Breast epithelium (tissue), 4 donors: ENCODE data around the gene SMAP1. TPM values are rescaled to one million over a fixed set of nuclear protein-coding genes. Genes with fewer than 3 reads are reported as not detected.

Experiments
- DNase-seq, 2 donors: peaks; one replicate each; pipeline ENCODE4 v3.0.0-alpha.2; 2019; ENCODE audit warnings: low spot score in 2 of 2
- H3K27ac ChIP-seq, 2 donors: fragments of 200-600 bp; sonication (generic) in 1 of 2; one replicate each; pipeline ENCODE4 v1.5.1; 2016 to 2019; ENCODE audit warnings: mild to moderate bottlenecking in 1 of 2
- H3K27me3 ChIP-seq, 2 donors: fragments of 200-600 bp; sonication (generic) in 1 of 2; one replicate each; pipeline versions ENCODE4 v1.5.1 to v1.6.0; 2017 to 2019; ENCODE audit warnings: control low read depth in 1 of 2, mild to moderate bottlenecking in 1 of 2
- H3K36me3 ChIP-seq: fragments of 200-600 bp; one replicate; pipeline ENCODE4 v1.5.1; 2019
- H3K4me1 ChIP-seq, 2 donors: fragments of 200-600 bp; sonication (generic); one replicate each; pipeline ENCODE4 v1.5.1; 2016 to 2019; ENCODE audit warnings: control low read depth in 1 of 2
- H3K4me3 ChIP-seq, 3 donors: fragments of 200-600 bp; sonication (generic); 1 replicate in 2 of 3; 2 replicates in 1 of 3; pipeline ENCODE4 v1.5.1; 2016 to 2019; ENCODE audit warnings: mild to moderate bottlenecking in 3 of 3, moderate library complexity in 2 of 3
- H3K9me3 ChIP-seq, 2 donors: fragments of 200-600 bp; sonication (generic) in 1 of 2; one replicate each; pipeline ENCODE4 v1.5.1; 2016 to 2019; ENCODE audit warnings: control low read depth in 1 of 2
- CTCF ChIP-seq, 3 donors: fragments of 450-650 bp; IDR thresholded peaks; one replicate each; pipeline ENCODE4 v1.5.1; 2016 to 2017; ENCODE audit warnings: antibody characterized with exemption in 3 of 3, mild to moderate bottlenecking in 3 of 3, moderate library complexity in 3 of 3
- POLR2A ChIP-seq: fragments of 450-650 bp; IDR thresholded peaks from one replicate; pipeline ENCODE4 v1.6.1; 2016; ENCODE audit warnings: antibody characterized with exemption, mild to moderate bottlenecking, moderate library complexity
- POLR2AphosphoS5 ChIP-seq, 3 donors: sonication (generic); formaldehyde crosslinking; IDR thresholded peaks; one replicate each; pipeline ENCODE4 v1.6.1; 2017; ENCODE audit warnings: antibody characterized with exemption in 3 of 3
- intact Hi-C: fragments of 100-400 bp; cut with DNase I; formaldehyde crosslinking; loops from one replicate; pipeline ENCODE4 v1.15.1; 2023; ENCODE audit warnings: low total_unique reads
- total RNA-seq, 3 donors: library from RNA; depleted of rRNA; stranded (reverse); fragments of >200 nt; gene quantifications; one replicate each; pipeline ENCODE4 v1.1.0, GENCODE V29; 2016

SMAP1 gene
- total RNA-seq, 3 donors from 2014 or later: 22.0 to 36.6 (median 27.1) TPM

- Histone ChIP-seq H3K27me3 (no peaks in the 10 kb centered on the region), H3K4me1 (no peaks in the 10 kb centered on the region)
These were observed 195.7 kb downstream of the SMAP1 start for GRCh38 chr6:70863343-70863742.

GRCh38 chr6:70864401-70864800 lies 196.7 kb downstream of the SMAP1 start:
- H3K4me3 ChIP-seq: no peak overlapping the region
- DNase-seq: no peak
- intact Hi-C loops: no loop called here
- H3K27ac ChIP-seq: no peak overlapping the region
- H3K9me3 ChIP-seq: no peaks in the 10 kb centered on the region
- TF ChIP-seq POLR2A: no peak
- no peak for TF ChIP-seq POLR2AphosphoS5 (IDR thresholded peaks at IDR 0.05)
- TF ChIP-seq CTCF (IDR thresholded peaks at IDR 0.05): no peak
- H3K27me3 ChIP-seq: no peaks in the 10 kb centered on the region
- H3K4me1 ChIP-seq: no peaks in the 10 kb centered on the region
- H3K36me3 ChIP-seq: no peaks in the 10 kb centered on the region

More at GRCh38 chr6:70863343-70863742, 195.7 kb downstream of the SMAP1 start:
- no peak for DNase-seq
- Histone ChIP-seq H3K36me3 (no peaks in the 10 kb centered on the region), H3K4me3 (no peak overlapping the region), H3K9me3 (no peaks in the 10 kb centered on the region), H3K27ac (no peak overlapping the region)
- intact Hi-C loops: no loop called here
- TF ChIP-seq CTCF (IDR thresholded peaks at IDR 0.05): no peak
- no peak for TF ChIP-seq POLR2AphosphoS5 (IDR thresholded peaks at IDR 0.05)
- no peak for TF ChIP-seq POLR2A

GRCh38 chr6:70872469-70872868 lies 204.8 kb downstream of the SMAP1 start:
- DNase-seq: no peak
- TF ChIP-seq POLR2AphosphoS5 (IDR thresholded peaks at IDR 0.05) (no peak), POLR2A (no peak), CTCF (IDR thresholded peaks at IDR 0.05) (no peak)

GRCh38 chr6:70874181-70874913 lies 206.7 kb downstream of the SMAP1 start:
- H3K4me1 ChIP-seq: no peaks in the 10 kb centered on the region
- H3K4me3 ChIP-seq: no peak overlapping the region
- no peak for DNase-seq
- H3K9me3 ChIP-seq: peaks cover 7 to 12% of the 10 kb centered on the region in 2 donors
- no peaks in the 10 kb centered on the region for H3K27me3 ChIP-seq
- TF ChIP-seq POLR2AphosphoS5 (IDR thresholded peaks at IDR 0.05) (no peak), POLR2A (no peak), CTCF (IDR thresholded peaks at IDR 0.05) (no peak)
- no peaks in the 10 kb centered on the region for H3K36me3 ChIP-seq
- intact Hi-C loops: no loop called here
- H3K27ac ChIP-seq: no peak overlapping the region

More at GRCh38 chr6:70872469-70872868, 204.8 kb downstream of the SMAP1 start:
- H3K4me1 ChIP-seq: no peaks in the 10 kb centered on the region
- H3K27ac ChIP-seq: no peak overlapping the region
- H3K36me3 ChIP-seq: no peaks in the 10 kb centered on the region
- H3K9me3 ChIP-seq: peaks cover 7 to 12% of the 10 kb centered on the region in 2 donors
- no peak overlapping the region for H3K4me3 ChIP-seq
- intact Hi-C loops: no loop called here
- no peaks in the 10 kb centered on the region for H3K27me3 ChIP-seq

GRCh38 chr6:70879496-70879895 lies 211.8 kb downstream of the SMAP1 start:
- Histone ChIP-seq H3K4me1 (no peaks in the 10 kb centered on the region), H3K36me3 (no peaks in the 10 kb centered on the region), H3K27ac (no peak overlapping the region), H3K9me3 (no peaks in the 10 kb centered on the region), H3K27me3 (no peaks in the 10 kb centered on the region), H3K4me3 (no peak overlapping the region)
- DNase-seq: no peak
- intact Hi-C loops: no loop called here
- no peak for TF ChIP-seq POLR2A
- TF ChIP-seq CTCF (IDR thresholded peaks at IDR 0.05): no peak
- no peak for TF ChIP-seq POLR2AphosphoS5 (IDR thresholded peaks at IDR 0.05)
